SK-N-SH (cell line): ENCODE results near the gene LGALS16.

Experiments
- EZH2phosphoT487 ChIP-seq: fragments of 200-600 bp; sonication (generic); IDR thresholded peaks from 2 replicates; pipeline ENCODE4 v1.6.1; 2017; ENCODE audit warnings: low read depth, mixed run types, mild to moderate bottlenecking, antibody characterized with exemption, moderate library complexity, borderline replicate concordance
- SIN3A ChIP-seq: IDR thresholded peaks from 2 replicates; pipeline ENCODE4 v1.6.1; 2012; ENCODE audit warnings: low read depth, mild to moderate bottlenecking, low read length, moderate library complexity, borderline replicate concordance
- SMC3 ChIP-seq: IDR thresholded peaks from 2 replicates; pipeline ENCODE4 v1.6.1; 2012; ENCODE audit warnings: low read depth, low read length, improper control_type of control experiment
- YY1 ChIP-seq: IDR thresholded peaks from 2 replicates; pipeline ENCODE4 v1.4.0; 2012; ENCODE audit warnings: low read depth, mild to moderate bottlenecking
- TF ChIP-seq, protein P1 (sequence below): fragments of 200-600 bp; sonication (generic); IDR thresholded peaks from 2 replicates; pipeline ENCODE4 v1.6.1; 2017; ENCODE audit warnings: antibody characterized with exemption, mild to moderate bottlenecking, moderate library complexity

DNA sequence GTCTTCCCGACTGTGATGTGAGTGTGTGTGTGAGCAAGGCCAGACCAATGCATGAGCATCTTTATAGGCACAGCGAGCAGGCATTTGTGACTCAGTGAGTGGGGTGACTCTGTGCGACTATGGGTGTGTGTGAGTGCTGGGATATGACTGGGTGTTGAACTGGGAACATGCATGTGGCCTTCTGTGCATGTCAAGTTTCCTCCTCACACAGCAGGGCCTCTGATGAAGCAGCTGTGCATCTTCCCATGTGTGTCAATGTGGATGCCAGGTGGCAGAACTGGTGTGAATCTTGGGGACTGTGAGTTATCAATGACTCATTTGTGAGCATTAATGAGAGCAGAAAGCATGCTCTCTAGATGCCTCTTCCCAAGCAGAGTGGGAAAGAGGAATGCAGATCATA, 36.5 kb downstream of the LGALS16 start:
- TF ChIP-seq, protein P1, sequence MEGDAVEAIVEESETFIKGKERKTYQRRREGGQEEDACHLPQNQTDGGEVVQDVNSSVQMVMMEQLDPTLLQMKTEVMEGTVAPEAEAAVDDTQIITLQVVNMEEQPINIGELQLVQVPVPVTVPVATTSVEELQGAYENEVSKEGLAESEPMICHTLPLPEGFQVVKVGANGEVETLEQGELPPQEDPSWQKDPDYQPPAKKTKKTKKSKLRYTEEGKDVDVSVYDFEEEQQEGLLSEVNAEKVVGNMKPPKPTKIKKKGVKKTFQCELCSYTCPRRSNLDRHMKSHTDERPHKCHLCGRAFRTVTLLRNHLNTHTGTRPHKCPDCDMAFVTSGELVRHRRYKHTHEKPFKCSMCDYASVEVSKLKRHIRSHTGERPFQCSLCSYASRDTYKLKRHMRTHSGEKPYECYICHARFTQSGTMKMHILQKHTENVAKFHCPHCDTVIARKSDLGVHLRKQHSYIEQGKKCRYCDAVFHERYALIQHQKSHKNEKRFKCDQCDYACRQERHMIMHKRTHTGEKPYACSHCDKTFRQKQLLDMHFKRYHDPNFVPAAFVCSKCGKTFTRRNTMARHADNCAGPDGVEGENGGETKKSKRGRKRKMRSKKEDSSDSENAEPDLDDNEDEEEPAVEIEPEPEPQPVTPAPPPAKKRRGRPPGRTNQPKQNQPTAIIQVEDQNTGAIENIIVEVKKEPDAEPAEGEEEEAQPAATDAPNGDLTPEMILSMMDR, result no peak
- TF ChIP-seq YY1, result no peak
- no peak for TF ChIP-seq SIN3A
- TF ChIP-seq SMC3, result no peak
- TF ChIP-seq EZH2phosphoT487, result no peak
